DOHH2 (cell line): ENCODE results near the gene GYPB.
"Not testable (repeated sequence)": the region's sequence is repeated elsewhere in the genome, so short reads cannot be mapped to it uniquely, and the experiment has no call there.

Experiments
- EZH2phosphoT487 ChIP-seq: fragments of 200-600 bp; sonication (generic); IDR thresholded peaks from 2 replicates; pipeline ENCODE4 v1.6.1; 2017; ENCODE audit warnings: borderline replicate concordance, mild to moderate bottlenecking, antibody characterized with exemption, low read length, moderate library complexity, mixed read lengths
- TF ChIP-seq, protein P1 (sequence below): fragments of 200-600 bp; sonication (generic); IDR thresholded peaks from one replicate; pipeline ENCODE4 v1.5.1; 2014; ENCODE audit warnings: antibody characterized with exemption, mild to moderate bottlenecking, low read depth, low read length; ENCODE audit not compliant: poor library complexity, severe bottlenecking

DNA sequence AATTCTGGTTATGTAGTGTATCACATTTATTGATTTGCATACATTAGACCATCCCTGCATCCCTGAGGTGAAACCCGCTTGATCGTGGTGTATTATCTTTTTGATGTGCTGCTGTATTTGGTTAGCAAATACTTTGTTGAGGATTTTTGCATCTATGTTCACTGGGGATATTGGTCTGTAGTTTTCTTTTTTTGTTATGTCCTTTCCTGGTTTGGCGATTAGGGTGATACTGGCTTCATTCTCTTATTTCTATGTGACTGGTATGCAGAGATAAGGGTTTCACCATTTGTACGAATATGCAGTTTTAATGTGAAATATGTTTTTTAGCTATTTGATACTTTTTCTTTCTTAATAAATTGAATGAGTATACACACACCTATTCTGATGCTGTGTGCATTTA lies 45.2 kb downstream of the GYPB start:
- TF ChIP-seq, protein P1, sequence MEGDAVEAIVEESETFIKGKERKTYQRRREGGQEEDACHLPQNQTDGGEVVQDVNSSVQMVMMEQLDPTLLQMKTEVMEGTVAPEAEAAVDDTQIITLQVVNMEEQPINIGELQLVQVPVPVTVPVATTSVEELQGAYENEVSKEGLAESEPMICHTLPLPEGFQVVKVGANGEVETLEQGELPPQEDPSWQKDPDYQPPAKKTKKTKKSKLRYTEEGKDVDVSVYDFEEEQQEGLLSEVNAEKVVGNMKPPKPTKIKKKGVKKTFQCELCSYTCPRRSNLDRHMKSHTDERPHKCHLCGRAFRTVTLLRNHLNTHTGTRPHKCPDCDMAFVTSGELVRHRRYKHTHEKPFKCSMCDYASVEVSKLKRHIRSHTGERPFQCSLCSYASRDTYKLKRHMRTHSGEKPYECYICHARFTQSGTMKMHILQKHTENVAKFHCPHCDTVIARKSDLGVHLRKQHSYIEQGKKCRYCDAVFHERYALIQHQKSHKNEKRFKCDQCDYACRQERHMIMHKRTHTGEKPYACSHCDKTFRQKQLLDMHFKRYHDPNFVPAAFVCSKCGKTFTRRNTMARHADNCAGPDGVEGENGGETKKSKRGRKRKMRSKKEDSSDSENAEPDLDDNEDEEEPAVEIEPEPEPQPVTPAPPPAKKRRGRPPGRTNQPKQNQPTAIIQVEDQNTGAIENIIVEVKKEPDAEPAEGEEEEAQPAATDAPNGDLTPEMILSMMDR = not testable (repeated sequence)
- TF ChIP-seq EZH2phosphoT487 = not testable (repeated sequence)
